Measurements from ENCODE around the gene CDH26.

CDH26 gene

DNA sequence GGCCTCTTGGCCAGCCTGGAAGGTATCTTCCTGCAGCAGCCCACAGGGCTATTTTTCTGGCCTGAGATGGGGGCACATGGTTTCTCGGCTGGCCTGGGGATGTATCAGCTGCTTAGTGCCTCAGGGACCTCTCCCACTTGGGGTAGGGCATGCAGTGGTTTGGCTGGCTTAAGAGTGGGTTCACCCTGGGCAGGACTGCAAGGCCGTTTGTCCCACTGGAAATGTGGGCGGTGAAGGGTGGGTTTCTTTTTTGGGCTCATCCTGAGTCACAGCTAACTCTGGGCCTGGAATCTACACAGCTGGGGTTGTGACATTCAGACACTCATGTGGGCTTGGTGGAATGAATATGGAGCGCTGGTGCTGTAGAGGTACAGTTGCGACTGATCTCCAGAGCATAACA is 62.0 kb downstream of the CDH26 start:
- DNase-seq: no peak

GRCh38 chr20:60021104-60021503 is 62.9 kb downstream of the CDH26 start:
- DNase-seq: no peak

GRCh38 chr20:60022849-60023248 is 64.6 kb downstream of the CDH26 start:
- DNase-seq: no peak

- DNase-seq: no peak
These were observed 66.0 kb downstream of the CDH26 start for GRCh38 chr20:60024245-60024644.

GRCh38 chr20:60024801-60025200 is 66.6 kb downstream of the CDH26 start:
- DNase-seq: no peak

DNA sequence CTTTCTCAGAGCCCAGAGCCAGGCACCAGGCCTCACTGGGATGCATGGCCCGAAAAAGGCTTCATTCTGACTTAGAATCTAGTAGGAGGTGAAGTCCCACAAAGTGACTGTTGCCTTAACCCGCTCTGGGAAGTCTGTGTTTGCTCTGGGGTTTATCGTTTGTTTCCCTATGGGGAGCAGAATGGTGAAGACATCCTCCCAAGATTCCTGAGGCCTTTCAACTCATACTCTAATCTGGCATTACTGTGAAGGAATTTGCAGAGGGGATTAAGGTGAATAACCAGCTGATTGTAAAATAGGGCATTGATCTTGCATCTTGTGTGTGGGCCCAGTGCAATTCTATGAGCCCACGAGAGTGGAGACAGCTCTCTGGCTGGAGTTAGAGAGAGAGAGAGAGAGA is 67.8 kb downstream of the CDH26 start:
- DNase-seq: no peak

DNA sequence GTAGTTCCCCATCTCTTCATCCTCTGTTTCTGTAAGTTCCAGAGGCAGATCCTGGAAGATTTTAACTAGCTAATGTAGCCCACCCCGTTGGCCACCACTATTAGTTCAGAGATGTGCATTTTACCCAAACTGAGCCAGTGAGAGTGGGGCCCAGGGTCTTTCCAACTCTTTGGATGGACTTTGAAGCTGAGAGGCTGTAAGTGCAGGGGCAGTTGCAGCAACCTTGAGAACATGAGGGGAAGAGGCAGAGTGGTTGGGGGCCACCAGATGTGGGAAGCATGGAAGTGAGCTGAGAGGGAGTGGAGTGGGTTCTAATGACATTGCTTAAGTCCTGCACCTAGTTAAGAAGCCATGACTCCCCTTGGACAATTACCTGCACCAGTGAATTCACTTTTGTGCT is 72.2 kb downstream of the CDH26 start:
- no peak for DNase-seq

GRCh38 chr20:60031107-60031506 is 72.9 kb downstream of the CDH26 start:
- no peak for DNase-seq

- no peak for DNase-seq
These were observed 76.2 kb downstream of the CDH26 start for GRCh38 chr20:60034231-60035110.

- peak; percentile 25 for DNase-seq
These were observed 77.3 kb downstream of the CDH26 start for GRCh38 chr20:60035486-60035885.

DNA sequence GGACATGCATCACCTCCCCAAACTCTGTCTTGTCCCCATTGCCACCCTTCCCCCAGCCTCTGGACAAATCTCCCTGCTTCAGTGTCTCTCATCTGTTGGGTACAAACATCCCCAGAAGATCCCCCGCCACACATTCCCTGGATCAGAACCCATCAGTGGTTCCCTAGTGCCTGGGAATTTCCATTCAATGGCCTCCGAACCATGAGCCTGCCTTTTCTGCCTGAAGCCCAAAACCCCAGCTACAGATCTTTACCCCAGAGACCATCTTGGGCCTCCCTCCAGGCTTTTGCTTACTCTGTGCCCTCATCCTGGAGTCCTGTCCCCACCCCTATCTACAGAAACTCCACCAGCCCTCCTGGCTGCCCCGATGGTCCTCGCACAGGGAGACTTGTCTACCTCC is 78.1 kb downstream of the CDH26 start:
- no peak for DNase-seq

DNA sequence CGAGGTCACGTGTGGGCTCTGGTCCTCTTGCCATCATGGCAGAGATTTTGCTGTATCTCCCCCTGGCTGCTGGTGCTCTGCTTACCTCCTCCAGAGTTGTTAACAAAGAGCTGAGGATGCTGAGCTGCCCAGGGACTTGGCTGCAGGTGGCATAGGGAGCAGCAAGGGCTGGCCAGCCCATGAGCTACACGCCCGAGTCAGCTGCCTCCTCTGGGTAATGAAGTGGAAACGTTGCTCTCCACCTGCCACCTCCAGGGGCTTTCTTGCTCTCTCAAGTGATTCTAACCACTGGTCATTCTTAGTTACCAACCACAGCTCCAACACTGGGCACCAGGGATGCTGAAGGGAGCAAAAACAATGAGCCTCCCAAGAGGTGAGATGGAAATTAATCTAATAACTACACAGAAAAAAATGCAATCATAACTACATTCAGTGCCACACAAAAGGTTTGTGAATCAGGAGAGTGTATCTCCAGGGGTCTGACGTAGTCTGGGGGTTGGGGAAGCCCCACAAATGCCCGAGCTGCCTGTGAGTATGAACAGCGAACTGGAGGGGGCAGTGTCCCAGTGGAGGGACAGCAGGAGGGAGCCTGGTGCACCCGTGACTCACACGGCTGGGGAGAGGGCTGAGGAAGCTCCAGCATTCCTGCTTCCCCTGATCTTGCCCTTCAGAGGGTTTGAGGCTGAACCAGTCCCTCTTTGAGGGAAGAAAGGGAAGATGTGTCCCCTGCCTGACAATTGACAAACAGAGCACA is 78.7 kb downstream of the CDH26 start:
- DNase-seq: peak; percentile 79

DNA sequence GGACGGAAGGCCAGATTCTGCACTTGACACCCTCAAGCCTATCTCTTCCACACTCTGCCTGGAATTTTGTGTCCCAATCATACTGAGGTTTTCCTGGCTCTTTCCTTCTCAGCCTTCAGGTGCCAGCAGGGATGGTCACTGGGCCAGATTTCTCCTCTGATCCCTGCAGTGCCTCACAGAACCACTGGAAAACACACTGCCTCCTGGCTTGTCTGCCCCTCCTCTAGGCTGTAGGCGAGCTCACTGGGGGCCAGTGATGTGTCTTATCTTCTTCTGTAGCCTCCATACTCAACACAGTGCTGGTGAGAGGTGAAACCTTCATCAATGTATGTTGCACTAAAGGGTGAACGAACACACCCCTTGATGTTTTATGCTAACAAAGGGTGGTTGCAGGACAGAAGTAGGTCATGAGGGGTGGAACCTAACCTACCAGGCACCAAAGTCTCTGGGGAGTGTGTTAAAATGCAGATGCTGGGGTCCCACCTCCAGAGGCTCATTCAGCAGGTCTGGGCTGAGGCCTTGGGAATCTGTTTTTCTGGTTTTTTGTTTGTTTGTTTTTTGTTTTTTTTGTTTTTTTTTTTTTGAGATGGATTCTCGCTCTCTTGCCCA is 80.3 kb downstream of the CDH26 start:
- DNase-seq: no peak

DNA sequence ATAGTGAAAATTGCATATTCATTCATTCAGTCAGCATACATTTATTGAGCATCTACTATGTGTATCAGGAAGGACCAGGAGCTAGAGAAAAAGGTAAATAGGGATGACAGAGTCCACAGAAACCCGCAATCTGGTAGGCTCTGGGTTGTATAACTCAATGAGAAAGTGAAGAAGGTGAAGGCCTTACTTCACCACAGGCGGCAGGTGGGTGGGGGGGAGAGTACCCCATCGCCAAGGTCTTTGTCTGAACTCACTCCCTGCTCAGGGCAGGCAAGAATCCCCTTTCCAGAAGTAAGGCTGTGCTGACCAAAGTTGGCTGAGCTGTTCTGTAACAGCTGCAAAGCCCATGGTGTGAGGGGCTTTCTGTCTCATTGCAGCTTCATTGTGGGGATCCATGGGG is 81.3 kb downstream of the CDH26 start:
- no peak for DNase-seq

DNA sequence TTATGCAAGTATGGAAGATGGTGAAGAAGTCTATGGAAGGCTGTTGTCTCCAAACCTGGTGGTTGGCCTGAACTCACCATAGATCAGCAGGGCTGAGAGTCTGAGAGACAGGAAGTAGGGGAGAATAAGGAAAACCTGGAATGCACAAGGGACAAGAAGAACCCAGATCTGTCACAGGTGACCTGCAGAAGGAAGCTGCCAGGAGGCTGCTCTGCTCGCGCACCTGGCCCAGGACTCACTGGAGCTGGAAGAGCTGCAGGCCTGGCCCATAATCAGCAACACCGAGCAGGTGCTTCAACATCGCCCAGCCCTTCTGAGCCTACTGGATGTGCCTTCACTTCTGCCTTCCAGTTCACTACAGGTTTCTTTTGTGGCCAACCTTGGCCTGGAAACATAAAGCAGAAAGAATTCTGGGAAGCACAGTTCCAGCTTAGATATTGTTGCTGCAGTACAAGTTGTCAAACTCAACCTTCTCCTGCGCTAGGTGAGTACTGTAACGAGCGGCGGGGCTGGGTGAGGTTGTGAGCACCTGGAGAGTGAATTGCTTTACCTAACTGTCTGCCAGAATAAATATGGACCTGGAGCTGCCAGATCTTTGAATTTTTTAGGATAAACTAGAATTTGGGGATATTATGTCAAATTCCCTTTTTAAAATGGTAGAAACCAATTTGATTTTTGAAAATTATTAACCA is 82.4 kb downstream of the CDH26 start:
- DNase-seq: no peak

DNA sequence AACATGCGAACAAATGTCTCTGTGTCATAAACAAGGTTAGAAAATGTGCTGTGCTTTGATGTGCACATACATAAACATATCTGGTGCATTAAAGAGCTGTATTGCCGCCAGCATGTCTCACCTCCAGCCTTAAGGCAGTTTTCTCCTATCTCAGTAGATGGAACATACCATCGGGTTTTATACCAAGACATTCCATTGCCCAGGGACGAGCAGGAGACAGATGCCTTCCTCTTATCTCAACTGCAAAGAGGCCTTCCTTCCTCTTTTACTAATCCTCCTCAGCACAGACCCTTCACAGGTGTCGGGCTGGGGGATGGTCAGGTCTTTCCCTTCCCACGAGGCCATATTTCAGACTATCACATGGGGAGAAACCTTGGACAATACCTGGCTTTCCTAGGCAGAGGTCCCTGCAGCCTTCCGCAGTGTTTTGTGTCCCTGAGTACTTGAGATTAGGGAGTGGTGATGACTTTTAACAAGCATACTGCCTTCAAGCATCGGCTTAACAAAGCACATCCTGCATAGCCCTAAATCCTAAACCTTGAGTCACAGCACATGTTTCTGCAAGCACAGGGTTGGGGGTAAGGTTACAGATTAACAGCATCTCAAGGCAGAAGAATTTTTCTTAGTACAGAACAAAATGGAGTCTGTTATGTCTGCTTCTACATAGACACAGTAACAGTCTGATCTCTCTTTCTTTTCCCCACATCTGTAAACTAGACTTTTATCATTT is 83.4 kb downstream of the CDH26 start:
- DNase-seq: peak; percentile 92

DNA sequence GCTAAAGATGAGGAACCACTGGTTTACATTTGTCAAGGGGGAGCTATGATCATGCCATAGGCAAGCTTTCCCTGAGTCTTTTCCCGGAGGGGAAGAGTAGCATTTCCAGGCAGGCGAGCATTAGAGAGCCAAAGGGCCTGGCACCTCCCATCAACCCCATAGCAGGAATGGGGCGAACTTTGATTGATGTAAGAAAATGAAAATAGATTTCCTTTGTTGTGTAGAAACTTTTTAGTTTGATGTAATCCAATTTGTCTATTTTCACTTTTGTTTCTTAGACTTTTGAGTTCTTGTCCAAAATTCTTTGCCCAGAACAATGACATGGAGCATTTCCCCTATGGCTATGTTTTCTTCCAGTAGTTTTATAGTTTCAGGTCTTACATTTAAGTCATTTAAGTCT is 85.2 kb downstream of the CDH26 start:
- no peak for DNase-seq

DNA sequence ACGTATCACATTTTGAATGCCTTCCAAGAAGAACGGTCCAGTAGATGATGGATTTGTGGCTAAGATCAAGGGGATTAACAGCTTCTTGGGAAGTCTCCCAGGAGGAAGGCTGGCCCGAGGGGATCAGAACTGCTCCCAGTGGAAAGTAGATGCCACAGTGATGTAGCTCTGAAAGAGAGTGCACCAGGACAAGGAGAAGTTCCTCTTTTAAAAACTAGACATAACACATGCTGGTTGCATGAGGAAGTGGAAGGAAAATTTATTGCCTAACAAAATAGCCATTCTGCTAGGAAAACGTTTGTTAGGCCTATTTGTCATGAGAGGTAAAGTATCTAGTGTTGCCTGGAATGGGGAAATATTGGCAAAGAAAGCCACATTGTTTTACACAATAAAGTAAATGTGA is 87.8 kb downstream of the CDH26 start:
- peak; percentile 77 for DNase-seq

- DNase-seq: no peak
These were observed 88.2 kb downstream of the CDH26 start for GRCh38 chr20:60046436-60046835.

GRCh38 chr20:60046860-60047259 is 88.6 kb downstream of the CDH26 start:
- DNase-seq: no peak

DNA sequence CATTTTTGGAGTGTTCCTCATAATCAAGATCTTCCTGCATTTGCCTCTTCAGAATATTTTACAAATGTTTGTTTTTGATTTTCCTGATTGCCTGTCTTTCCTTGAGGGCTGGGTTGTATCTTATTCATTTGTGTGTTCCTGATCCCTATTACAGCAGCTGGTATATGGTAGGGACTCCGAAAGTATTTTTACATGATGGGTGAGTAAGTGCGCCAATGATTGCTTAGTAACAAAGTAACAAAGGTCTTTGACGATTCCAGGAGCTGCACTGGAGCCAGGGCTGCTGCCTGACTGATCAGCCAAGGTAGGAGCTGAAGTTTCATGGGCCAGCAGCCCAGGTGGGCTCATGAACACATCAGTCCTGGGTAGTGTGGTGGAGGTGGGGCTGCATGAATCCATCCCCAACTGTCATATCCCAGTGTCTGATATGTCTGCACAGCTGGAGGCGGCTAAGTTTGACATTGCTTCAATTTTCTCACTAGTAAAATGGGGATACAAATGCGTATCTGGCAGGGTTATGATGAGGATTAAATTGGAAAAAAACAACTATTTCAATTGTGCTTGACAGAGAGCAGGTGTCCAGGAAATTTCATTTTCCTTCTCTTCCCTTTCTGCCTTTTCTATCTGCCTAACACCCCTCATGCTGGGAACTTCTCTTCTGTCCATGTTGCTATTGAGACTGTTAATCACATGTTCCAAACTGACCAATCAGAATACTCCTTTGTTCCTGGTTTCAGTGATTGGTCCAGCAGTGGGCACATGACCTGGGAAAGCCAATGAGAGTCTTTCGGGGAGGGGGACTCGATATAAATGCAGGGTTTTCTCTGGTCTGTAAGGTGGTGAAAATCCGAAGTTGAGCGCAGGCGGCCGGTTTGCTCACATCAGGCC is 90.7 kb downstream of the CDH26 start:
- DNase-seq: no peak

Measured in fibroblast of skin of right biceps (primary cell).